Aorta (tissue), 5 donors: Measurements from ENCODE around the gene NPAS3. TPM values are rescaled to one million over a fixed set of nuclear protein-coding genes. Genes with fewer than 3 reads are reported as not detected.
"Not testable (repeated sequence)": the region's sequence is repeated elsewhere in the genome, so short reads cannot be mapped to it uniquely, and the experiment has no call there.

Experiments used
- ATAC-seq: fragments of 200-7000 bp; cut with Tn5 transposase; one replicate; pipeline ENCODE4 v1.9.1; 2022; ENCODE audit warnings: moderate library complexity; ENCODE audit not compliant: low FRiP score
- DNase-seq, 2 donors: peaks; one replicate each; pipeline ENCODE4 v3.0.0-alpha.2; 2020
- H3K27ac ChIP-seq, 2 donors: one replicate each; pipeline ENCODE4 v1.5.1; 2013; ENCODE audit warnings: low read length in 2 of 2, mild to moderate bottlenecking in 2 of 2, moderate library complexity in 2 of 2, control low read depth in 1 of 2, inconsistent platforms in 1 of 2, low read depth in 1 of 2
- H3K27me3 ChIP-seq, 2 donors: one replicate each; pipeline ENCODE4 v1.6.1; 2013; ENCODE audit warnings: control low read depth in 1 of 2, low read length in 1 of 2, mild to moderate bottlenecking in 1 of 2, moderate library complexity in 1 of 2; ENCODE audit not compliant: insufficient read depth in 2 of 2, control insufficient read depth in 1 of 2
- H3K36me3 ChIP-seq, 2 donors: one replicate each; pipeline ENCODE4 v1.6.1; 2013; ENCODE audit warnings: control low read depth in 1 of 2, low read length in 1 of 2, mild to moderate bottlenecking in 1 of 2; ENCODE audit not compliant: insufficient read depth in 2 of 2, control insufficient read depth in 1 of 2
- H3K4me1 ChIP-seq, 2 donors: one replicate each; pipeline ENCODE4 v1.6.1; 2013; ENCODE audit warnings: low read length in 2 of 2, control low read depth in 1 of 2, mild to moderate bottlenecking in 1 of 2, moderate library complexity in 1 of 2; ENCODE audit not compliant: insufficient read depth in 2 of 2, control insufficient read depth in 1 of 2
- H3K4me3 ChIP-seq, 2 donors: one replicate each; pipeline ENCODE4 v1.5.1; 2013; ENCODE audit warnings: low read length in 2 of 2, control low read depth in 1 of 2, mild to moderate bottlenecking in 1 of 2
- H3K9me3 ChIP-seq: one replicate; pipeline ENCODE4 v1.6.1; 2013; ENCODE audit warnings: mild to moderate bottlenecking, low read length; ENCODE audit not compliant: control insufficient read depth
- WGBS, 2 donors: extraction: QIAGEN DNeasy Blood & Tissue Kit; methylation state at CpG; one replicate each; pipeline ENCODE4 v1.1.7; 2013; 5-methylcytosine and 5-hydroxymethylcytosine counted together
- intact Hi-C, 2 donors: fragments of 100-400 bp; cut with DNase I; formaldehyde crosslinking; loops; one replicate each; pipeline versions ENCODE4 v1.14.2 to v1.15.0; 2022
- polyA plus RNA-seq, 2 donors: library from polyadenylated mRNA; stranded (reverse); fragments of 200-250 nt; gene quantifications; one replicate each; pipeline ENCODE4 v1.2.3, GENCODE V29; 2013
- total RNA-seq, 2 donors: library from RNA; stranded (reverse); fragmentation: NEBNext Ultra II Directional; extraction: Animal tissue kit (Norgen Biotek cat#: 25700); gene quantifications; one replicate each; pipeline ENCODE4 v1.2.1, GENCODE V29; 2021
- donor health status: healthy with polysubstance abuse.
- donor health status: Bipolar disorder and iron deficiency.
- donor health status: DM: no; HTN: no; CAD: no.
- donor health status: DM: no; HTN: no; CAD: no.
- donor health status: DM: yes; HTN: yes; CAD: no.

The NPAS3 gene
- total and polyA plus RNA-seq, 4 donors, result 0.13 to 4.3 (median 0.50) TPM

DNA sequence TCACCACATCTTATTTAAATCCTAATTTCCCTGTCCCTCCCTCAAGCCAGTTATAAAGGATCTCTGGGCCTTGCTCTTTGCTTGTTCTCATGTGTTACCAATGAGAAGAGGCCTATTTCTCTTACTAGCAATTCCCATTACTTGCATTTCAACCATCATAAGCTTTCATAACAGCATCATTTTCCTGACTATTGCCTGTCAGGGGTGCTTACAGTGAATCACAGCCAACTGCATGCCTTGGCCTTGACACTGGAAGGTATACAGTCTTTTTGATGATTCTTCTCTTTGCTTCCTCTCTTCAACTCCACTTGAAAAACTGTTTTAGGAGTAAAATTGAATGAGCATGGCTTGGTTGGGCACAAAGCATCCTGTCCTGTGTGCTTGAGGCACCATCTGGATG is 127.0 kb downstream of the NPAS3 start:
- ATAC-seq, result no peak
- intact Hi-C loops, result no loop called here
- no peaks in the 10 kb centered on the region for H3K9me3 ChIP-seq

DNA sequence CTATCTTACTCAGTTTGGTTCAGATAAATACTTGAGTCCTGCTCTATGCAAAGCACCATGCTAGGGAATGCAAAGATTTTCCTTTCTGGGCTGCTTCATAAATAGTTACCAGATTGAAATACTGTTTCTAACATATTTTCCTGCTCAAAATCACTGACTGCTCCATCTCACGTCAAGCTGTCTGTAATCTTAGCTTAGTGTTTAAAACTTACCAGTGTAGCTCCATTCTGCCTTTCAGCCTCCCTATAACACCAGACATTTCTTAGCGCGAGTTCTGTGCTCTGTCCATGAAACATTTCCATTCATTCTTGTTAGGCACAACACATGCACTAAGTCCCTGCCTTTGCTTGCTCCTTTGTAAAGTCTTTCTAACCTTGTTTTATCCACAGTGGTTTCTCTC is 129.4 kb downstream of the NPAS3 start:
- no peaks in the 10 kb centered on the region for H3K9me3 ChIP-seq
- H3K27me3 ChIP-seq, result no peaks in the 10 kb centered on the region
- H3K36me3 ChIP-seq, result no peaks in the 10 kb centered on the region
- intact Hi-C loops, result no loop called here
- H3K27ac ChIP-seq, result no peak overlapping the region
- H3K4me1 ChIP-seq, result no peaks in the 10 kb centered on the region
- 49 to 54% methylated on average over 3 of the region's 3 CpGs for WGBS, 2 donors
- no peak overlapping the region for H3K4me3 ChIP-seq
- DNase-seq (no peak), ATAC-seq (no peak)

More for the DNA sequence above, 127.0 kb downstream of the NPAS3 start:
- no peaks in the 10 kb centered on the region for H3K4me1 ChIP-seq
- H3K36me3 ChIP-seq, result no peaks in the 10 kb centered on the region
- no peaks in the 10 kb centered on the region for H3K27me3 ChIP-seq
- no peak for DNase-seq
- H3K4me3 ChIP-seq, result no peak overlapping the region
- H3K27ac ChIP-seq, result no peak overlapping the region

DNA sequence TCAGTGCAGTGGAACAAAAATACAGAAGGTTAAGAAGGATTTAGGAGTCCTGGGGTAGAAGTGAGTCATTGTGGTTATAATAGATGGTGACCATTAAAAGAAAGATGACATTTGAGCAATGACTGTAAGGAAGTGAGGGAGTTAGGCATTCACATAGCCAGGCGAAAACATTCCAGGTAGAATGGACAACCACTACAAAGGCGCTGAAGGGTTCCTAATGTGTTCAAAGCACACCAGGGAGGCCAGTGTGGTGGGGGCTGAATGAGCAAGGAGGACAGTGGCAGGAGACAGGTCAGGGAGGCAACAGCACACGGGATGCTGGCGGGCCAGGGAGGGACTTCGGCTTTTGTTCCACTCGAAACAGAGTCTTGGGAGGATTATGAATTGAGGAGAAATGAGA is 129.9 kb downstream of the NPAS3 start:
- H3K9me3 ChIP-seq, result no peaks in the 10 kb centered on the region
- intact Hi-C loops, result no loop called here
- H3K27me3 ChIP-seq, result no peaks in the 10 kb centered on the region
- no peak overlapping the region for H3K27ac ChIP-seq
- DNase-seq (no peak), ATAC-seq (no peak)
- H3K4me3 ChIP-seq, result no peak overlapping the region
- no peaks in the 10 kb centered on the region for H3K4me1 ChIP-seq
- 94 to 97% methylated on average over 6 of the region's 6 CpGs for WGBS, 2 donors
- no peaks in the 10 kb centered on the region for H3K36me3 ChIP-seq

DNA sequence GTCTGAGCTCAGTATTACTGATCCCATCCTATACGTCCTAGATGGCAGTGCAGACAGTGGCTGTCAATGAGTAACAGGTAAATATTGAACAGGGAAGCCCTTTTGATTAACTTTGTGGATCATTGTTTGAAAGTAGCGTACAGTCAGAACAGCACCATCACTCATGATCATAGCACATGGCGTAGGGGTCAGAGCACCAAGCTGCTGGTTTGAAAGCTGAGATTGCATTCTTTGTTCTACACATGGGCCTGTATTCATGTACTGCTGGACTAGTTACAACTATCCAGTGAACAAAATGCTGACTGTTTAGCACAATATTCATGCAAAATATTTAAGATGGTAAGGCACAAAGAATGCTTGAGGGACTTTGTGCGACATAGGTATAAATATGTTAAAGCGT is 131.8 kb downstream of the NPAS3 start:
- H3K27me3 ChIP-seq, result no peaks in the 10 kb centered on the region
- WGBS, 2 donors, result 93 to 95% methylated on average over 5 of the region's 5 CpGs
- no peak overlapping the region for H3K4me3 ChIP-seq
- no peaks in the 10 kb centered on the region for H3K9me3 ChIP-seq
- H3K4me1 ChIP-seq, result no peaks in the 10 kb centered on the region
- DNase-seq (no peak), ATAC-seq (no peak)
- no peaks in the 10 kb centered on the region for H3K36me3 ChIP-seq
- no peak overlapping the region for H3K27ac ChIP-seq
- intact Hi-C loops, result no loop called here

DNA sequence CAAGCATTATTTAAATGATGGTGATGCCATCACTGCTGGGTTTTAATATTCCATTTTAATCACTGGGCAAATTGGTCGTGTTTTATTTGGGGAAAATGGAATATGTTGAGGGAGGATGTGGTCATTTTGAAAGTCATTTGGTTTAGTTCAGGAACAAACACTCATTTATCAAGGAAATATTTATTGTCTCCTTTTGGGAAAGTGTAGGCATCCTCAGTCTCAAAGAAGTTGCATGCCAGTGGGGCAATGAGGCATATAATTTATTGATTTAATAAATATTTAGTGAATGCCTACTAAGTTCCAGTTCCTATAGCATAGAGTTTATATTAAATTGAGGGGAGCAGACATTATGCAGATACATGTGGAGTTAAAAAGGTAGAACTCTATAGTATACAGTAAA is 134.3 kb downstream of the NPAS3 start:
- 66 to 70% methylated on average over 1 of the region's 1 CpG for WGBS, 2 donors
- no peaks in the 10 kb centered on the region for H3K4me1 ChIP-seq
- H3K36me3 ChIP-seq, result no peaks in the 10 kb centered on the region
- no peak for ATAC-seq
- H3K4me3 ChIP-seq, result no peak overlapping the region
- no peaks in the 10 kb centered on the region for H3K27me3 ChIP-seq
- H3K27ac ChIP-seq, result no peak overlapping the region
- DNase-seq, result no peak
- intact Hi-C loops, result no loop called here
- H3K9me3 ChIP-seq, result no peaks in the 10 kb centered on the region

DNA sequence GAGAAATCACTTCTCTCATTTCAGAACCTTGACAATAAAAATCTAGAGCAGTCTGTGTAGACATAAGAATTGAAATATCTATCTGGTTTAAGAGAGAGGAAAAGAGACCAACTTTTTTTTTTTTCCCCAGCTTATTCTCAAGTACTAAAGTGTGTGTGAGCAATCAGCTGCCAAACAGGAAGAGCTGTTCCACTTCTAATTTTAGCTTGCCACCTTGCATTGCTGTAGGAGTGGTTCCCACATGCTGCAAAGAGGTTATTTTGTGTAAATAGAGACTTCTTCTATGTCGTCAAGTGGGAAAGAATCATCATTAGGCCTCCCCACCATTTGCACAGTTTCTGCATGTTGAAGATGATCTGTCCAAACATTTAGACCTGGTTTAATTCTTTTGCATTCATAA is 142.6 kb downstream of the NPAS3 start:
- H3K4me1 ChIP-seq, result no peaks in the 10 kb centered on the region
- DNase-seq (no peak), ATAC-seq (no peak)
- no peak overlapping the region for H3K27ac ChIP-seq
- intact Hi-C loops, result no loop called here
- no peaks in the 10 kb centered on the region for H3K36me3 ChIP-seq
- 42 to 44% methylated on average over 1 of the region's 1 CpG for WGBS, 2 donors
- no peaks in the 10 kb centered on the region for H3K9me3 ChIP-seq
- H3K27me3 ChIP-seq, result no peaks in the 10 kb centered on the region
- no peak overlapping the region for H3K4me3 ChIP-seq

DNA sequence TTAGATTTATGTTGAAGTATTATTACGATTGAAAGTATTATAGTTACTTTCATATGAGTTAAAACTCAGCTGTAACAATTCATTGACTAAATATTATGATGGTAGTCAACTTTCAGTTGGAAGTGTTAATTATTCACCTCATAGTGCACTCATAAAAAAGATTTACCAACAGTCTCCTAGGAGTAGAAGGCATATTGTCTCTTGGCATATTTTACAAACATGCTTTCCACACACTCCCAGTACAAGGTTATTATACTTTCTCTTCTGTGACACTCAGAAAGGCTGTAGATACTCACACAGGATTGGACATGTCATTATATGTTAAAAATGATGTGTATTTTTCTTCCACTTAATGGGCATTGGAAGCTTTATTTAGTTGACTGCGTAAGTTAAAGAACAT is 147.1 kb downstream of the NPAS3 start:
- no peak for ATAC-seq
- 71 to 84% methylated on average over 2 of the region's 2 CpGs for WGBS, 2 donors
- Histone ChIP-seq H3K4me1 (no peaks in the 10 kb centered on the region), H3K9me3 (no peaks in the 10 kb centered on the region), H3K27me3 (no peaks in the 10 kb centered on the region), H3K4me3 (no peak overlapping the region), H3K27ac (no peak overlapping the region), H3K36me3 (no peaks in the 10 kb centered on the region)
- no peak for DNase-seq
- intact Hi-C loops, result no loop called here

DNA sequence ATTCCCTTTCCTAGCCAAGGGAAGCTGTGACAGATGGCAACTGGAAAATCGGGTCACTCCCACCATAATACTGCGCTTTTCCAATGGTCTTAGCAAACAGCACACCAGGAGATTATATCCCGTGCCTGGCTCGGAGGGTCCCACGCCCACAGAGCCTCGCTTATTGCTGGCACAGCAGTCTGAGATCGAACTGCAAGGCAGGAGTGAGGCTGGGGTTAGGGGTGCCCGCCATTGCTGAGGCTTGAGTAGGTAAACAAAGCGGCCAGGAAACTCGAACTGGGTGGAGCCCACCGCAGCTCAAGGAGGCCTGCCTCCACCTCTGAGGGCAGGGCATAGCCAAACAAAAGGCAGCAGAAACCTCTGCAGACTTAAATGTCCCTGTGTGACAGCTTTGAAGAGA is 149.6 kb downstream of the NPAS3 start:
- DNase-seq, ATAC-seq, H3K27ac ChIP-seq, H3K4me3 ChIP-seq, intact Hi-C loops, H3K36me3 ChIP-seq, H3K4me1 ChIP-seq, H3K27me3 ChIP-seq, H3K9me3 ChIP-seq: not testable (repeated sequence)
- WGBS, 2 donors, result 90 to 93% methylated on average over 11 of the region's 11 CpGs

DNA sequence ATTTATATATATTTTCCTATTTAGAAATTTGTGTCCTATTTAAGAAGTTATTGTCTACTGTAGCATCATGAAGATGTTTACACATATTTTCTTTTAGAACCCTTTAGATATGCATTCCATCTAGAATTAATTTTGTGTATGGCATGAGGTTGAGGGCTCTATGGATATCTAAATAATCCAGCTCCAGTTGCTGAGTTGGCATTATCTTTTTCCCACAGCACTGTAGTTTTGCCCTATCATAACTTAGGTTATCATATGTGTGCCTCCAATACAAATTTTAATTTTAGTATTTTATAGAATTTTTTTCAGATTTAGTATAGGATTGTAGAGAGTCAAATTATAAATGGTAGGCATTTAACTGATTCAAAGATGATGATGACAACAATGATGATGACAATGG is 159.3 kb downstream of the NPAS3 start:
- H3K4me1 ChIP-seq, result no peaks in the 10 kb centered on the region
- H3K4me3 ChIP-seq, result no peak overlapping the region
- H3K27me3 ChIP-seq, result no peaks in the 10 kb centered on the region
- peaks cover 2% of the 10 kb centered on the region for H3K9me3 ChIP-seq
- DNase-seq, result no peak
- no peak overlapping the region for H3K27ac ChIP-seq
- no peak for ATAC-seq
- no peaks in the 10 kb centered on the region for H3K36me3 ChIP-seq
- intact Hi-C loops, result no loop called here
